Ishikawa (cell line): ENCODE data around the gene PSME2.

ENCODE experiments used
- EP300 ChIP-seq: IDR thresholded peaks from 2 replicates; pipeline ENCODE4 v1.6.1; 2012; ENCODE audit warnings: borderline replicate concordance
- FOXM1 ChIP-seq: IDR thresholded peaks from 2 replicates; pipeline ENCODE4 v1.6.1; 2012; ENCODE audit warnings: low read depth, borderline replicate concordance
- RAD21 ChIP-seq: IDR thresholded peaks from 2 replicates; pipeline ENCODE4 v1.6.1; 2012; ENCODE audit warnings: low read depth
- TAF1 ChIP-seq: IDR thresholded peaks from 2 replicates; pipeline ENCODE4 v1.6.1; 2012; ENCODE audit warnings: low read depth, mild to moderate bottlenecking
- TCF12 ChIP-seq: IDR thresholded peaks from 2 replicates; pipeline ENCODE4 v1.6.1; 2012; ENCODE audit warnings: low read depth
- TEAD4 ChIP-seq: IDR thresholded peaks from 2 replicates; pipeline ENCODE4 v1.6.1; 2012
- YY1 ChIP-seq: IDR thresholded peaks from 2 replicates; pipeline ENCODE4 v1.6.1; 2012; ENCODE audit warnings: low read depth
- TF ChIP-seq, protein P1 (sequence below): IDR thresholded peaks from 2 replicates; pipeline ENCODE4 v1.6.1; 2012
- TF ChIP-seq, protein P2 (sequence below): IDR thresholded peaks from 2 replicates; pipeline ENCODE4 v1.6.1; 2012; ENCODE audit warnings: low read depth, mild to moderate bottlenecking

GRCh38 chr14:24131549-24131966 is 14.9 kb downstream of the PSME2 start:
- TF ChIP-seq RAD21 (no peak), EP300 (no peak), TEAD4 (no peak), TAF1 (no peak), FOXM1 (no peak), TCF12 (no peak), YY1 (no peak)
- TF ChIP-seq, protein P1, sequence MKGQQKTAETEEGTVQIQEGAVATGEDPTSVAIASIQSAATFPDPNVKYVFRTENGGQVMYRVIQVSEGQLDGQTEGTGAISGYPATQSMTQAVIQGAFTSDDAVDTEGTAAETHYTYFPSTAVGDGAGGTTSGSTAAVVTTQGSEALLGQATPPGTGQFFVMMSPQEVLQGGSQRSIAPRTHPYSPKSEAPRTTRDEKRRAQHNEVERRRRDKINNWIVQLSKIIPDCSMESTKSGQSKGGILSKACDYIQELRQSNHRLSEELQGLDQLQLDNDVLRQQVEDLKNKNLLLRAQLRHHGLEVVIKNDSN: no peak
- TF ChIP-seq, protein P2, sequence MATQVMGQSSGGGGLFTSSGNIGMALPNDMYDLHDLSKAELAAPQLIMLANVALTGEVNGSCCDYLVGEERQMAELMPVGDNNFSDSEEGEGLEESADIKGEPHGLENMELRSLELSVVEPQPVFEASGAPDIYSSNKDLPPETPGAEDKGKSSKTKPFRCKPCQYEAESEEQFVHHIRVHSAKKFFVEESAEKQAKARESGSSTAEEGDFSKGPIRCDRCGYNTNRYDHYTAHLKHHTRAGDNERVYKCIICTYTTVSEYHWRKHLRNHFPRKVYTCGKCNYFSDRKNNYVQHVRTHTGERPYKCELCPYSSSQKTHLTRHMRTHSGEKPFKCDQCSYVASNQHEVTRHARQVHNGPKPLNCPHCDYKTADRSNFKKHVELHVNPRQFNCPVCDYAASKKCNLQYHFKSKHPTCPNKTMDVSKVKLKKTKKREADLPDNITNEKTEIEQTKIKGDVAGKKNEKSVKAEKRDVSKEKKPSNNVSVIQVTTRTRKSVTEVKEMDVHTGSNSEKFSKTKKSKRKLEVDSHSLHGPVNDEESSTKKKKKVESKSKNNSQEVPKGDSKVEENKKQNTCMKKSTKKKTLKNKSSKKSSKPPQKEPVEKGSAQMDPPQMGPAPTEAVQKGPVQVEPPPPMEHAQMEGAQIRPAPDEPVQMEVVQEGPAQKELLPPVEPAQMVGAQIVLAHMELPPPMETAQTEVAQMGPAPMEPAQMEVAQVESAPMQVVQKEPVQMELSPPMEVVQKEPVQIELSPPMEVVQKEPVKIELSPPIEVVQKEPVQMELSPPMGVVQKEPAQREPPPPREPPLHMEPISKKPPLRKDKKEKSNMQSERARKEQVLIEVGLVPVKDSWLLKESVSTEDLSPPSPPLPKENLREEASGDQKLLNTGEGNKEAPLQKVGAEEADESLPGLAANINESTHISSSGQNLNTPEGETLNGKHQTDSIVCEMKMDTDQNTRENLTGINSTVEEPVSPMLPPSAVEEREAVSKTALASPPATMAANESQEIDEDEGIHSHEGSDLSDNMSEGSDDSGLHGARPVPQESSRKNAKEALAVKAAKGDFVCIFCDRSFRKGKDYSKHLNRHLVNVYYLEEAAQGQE: no peak
